Astrocyte of the hippocampus (primary cell): Measurements from ENCODE around the gene GSG1.

Experiments
- DNase-seq: peaks from one replicate; pipeline ENCODE4 v3.0.0; 2011; ENCODE audit warnings: low read depth, low spot score

GSG1 gene

GRCh38 chr12:13103391-13104033 lies at the start of gene GSG1:
Gene GSG1, minus strand, starts transcription at chr12:13103667. Its CDS starts 155 bp downstream, at chr12:13103512.
- no peak for DNase-seq

GRCh38 chr12:13153180-13153579 lies 49.7 kb upstream of the GSG1 start:
- no peak for DNase-seq

GRCh38 chr12:13152756-13153155 lies 49.3 kb upstream of the GSG1 start:
- no peak for DNase-seq

- DNase-seq = no peak
Observed at GRCh38 chr12:13152281-13152680, 48.8 kb upstream of the GSG1 start.

- DNase-seq = no peak
Observed at GRCh38 chr12:13149411-13149810, 45.9 kb upstream of the GSG1 start.

GRCh38 chr12:13148485-13148847 lies 45.0 kb upstream of the GSG1 start:
- DNase-seq = no peak

- no peak for DNase-seq
Observed at GRCh38 chr12:13147688-13148484, 44.4 kb upstream of the GSG1 start.

GRCh38 chr12:13146336-13146938 lies 43.0 kb upstream of the GSG1 start:
- no peak for DNase-seq

- no peak for DNase-seq
Observed at GRCh38 chr12:13144266-13144828, 40.9 kb upstream of the GSG1 start.

GRCh38 chr12:13142747-13143146 lies 39.3 kb upstream of the GSG1 start:
- no peak for DNase-seq

GRCh38 chr12:13141686-13142085 lies 38.2 kb upstream of the GSG1 start:
- no peak for DNase-seq

GRCh38 chr12:13135371-13136178 lies 32.1 kb upstream of the GSG1 start:
- peak; percentile 90 for DNase-seq

GRCh38 chr12:13133886-13134285 lies 30.4 kb upstream of the GSG1 start:
- DNase-seq = no peak

GRCh38 chr12:13130981-13131380 lies 27.5 kb upstream of the GSG1 start:
- no peak for DNase-seq

- no peak for DNase-seq
Observed at GRCh38 chr12:13128291-13128965, 25.0 kb upstream of the GSG1 start.

GRCh38 chr12:13127444-13127843 lies 24.0 kb upstream of the GSG1 start:
- no peak for DNase-seq

GRCh38 chr12:13126494-13126893 lies 23.0 kb upstream of the GSG1 start:
- DNase-seq = peak; percentile 53

- DNase-seq = no peak
Observed at GRCh38 chr12:13125996-13126395, 22.5 kb upstream of the GSG1 start.

GRCh38 chr12:13124656-13125505 lies 21.4 kb upstream of the GSG1 start:
- peak; percentile 48 for DNase-seq

GRCh38 chr12:13121568-13121967 lies 18.1 kb upstream of the GSG1 start:
- no peak for DNase-seq
